Thyroid gland (tissue), 4 donors: ENCODE results near the gene COL21A1. TPM values are rescaled to one million over a fixed set of nuclear protein-coding genes. Genes with fewer than 3 reads are reported as not detected.

Source experiments
- DNase-seq, 2 donors: peaks; one replicate each; pipeline ENCODE4 v3.0.0-alpha.2; 2019
- H3K27ac ChIP-seq, 3 donors: fragments of 200-600 bp; sonication (generic); 1 replicate in 2 of 3; 2 replicates in 1 of 3; pipeline ENCODE4 v1.5.1; 2016 to 2019; ENCODE audit warnings: mild to moderate bottlenecking in 1 of 3, moderate library complexity in 1 of 3
- H3K27me3 ChIP-seq: fragments of 200-600 bp; sonication (generic); one replicate; pipeline ENCODE4 v1.5.1; 2019
- H3K36me3 ChIP-seq, 2 donors: fragments of 200-600 bp; sonication (generic); one replicate each; pipeline ENCODE4 v1.5.1; 2016 to 2019
- H3K4me1 ChIP-seq, 2 donors: fragments of 200-600 bp; sonication (generic); one replicate each; pipeline ENCODE4 v1.5.1; 2017 to 2019
- H3K4me3 ChIP-seq, 3 donors: fragments of 200-600 bp; sonication (generic); replicated peaks in 1 of 3; 1 replicate in 2 of 3; 2 replicates in 1 of 3; pipeline ENCODE4 v1.5.1; 2016; ENCODE audit warnings: mild to moderate bottlenecking in 1 of 3
- H3K9me3 ChIP-seq: fragments of 200-600 bp; sonication (generic); one replicate; pipeline ENCODE4 v1.5.1; 2017
- CTCF ChIP-seq, 6 experiments: fragments of 200-600 bp in 3 of 6; fragments of 450-650 bp in 3 of 6; sonication (generic) in 3 of 6; IDR thresholded peaks; one replicate each; pipeline ENCODE4 v1.5.1; 2016 to 2019; ENCODE audit warnings: antibody characterized with exemption in 6 of 6, mild to moderate bottlenecking in 2 of 6, inconsistent platforms in 1 of 6, moderate library complexity in 1 of 6
- POLR2A ChIP-seq, 2 donors: fragments of 450-650 bp; IDR thresholded peaks; one replicate each; pipeline ENCODE4 v1.6.1; 2017; ENCODE audit warnings: antibody characterized with exemption in 2 of 2, mild to moderate bottlenecking in 2 of 2, moderate library complexity in 1 of 2
- WGBS, 2 donors: methylation state at CpG; one replicate each; pipeline ENCODE4 v1.1.5; 2017; 5-methylcytosine and 5-hydroxymethylcytosine counted together
- intact Hi-C: fragments of 100-400 bp; cut with DNase I; formaldehyde crosslinking; loops from one replicate; pipeline ENCODE4 v1.15.1; 2023
- total RNA-seq, 4 donors: library from RNA; depleted of rRNA; stranded (reverse); fragments of >200 nt; gene quantifications; one replicate each; pipeline ENCODE4 v1.2.3, GENCODE V29; 2016

Gene COL21A1
- total RNA-seq, 4 donors from 2014 or later: 1.6 to 8.8 (median 3.0) TPM

- Histone ChIP-seq H3K9me3 (no peaks in the 10 kb centered on the region), H3K36me3 (no peaks in the 10 kb centered on the region), H3K27ac (no peak overlapping the region), H3K27me3 (no peaks in the 10 kb centered on the region), H3K4me3 (no peak overlapping the region), H3K4me1 (no peaks in the 10 kb centered on the region)
- no peak for TF ChIP-seq POLR2A (IDR thresholded peaks at IDR 0.05)
- no peak for TF ChIP-seq CTCF (IDR thresholded peaks at IDR 0.05)
- WGBS, 2 donors: 90 to 98% methylated on average over 5 of the region's 5 CpGs
- intact Hi-C loops: no loop called here
- no peak for DNase-seq
Measured at GRCh38 chr6:56193846-56194245, 53.5 kb downstream of the COL21A1 start.

- Histone ChIP-seq H3K36me3 (no peaks in the 10 kb centered on the region), H3K27me3 (no peaks in the 10 kb centered on the region), H3K9me3 (no peaks in the 10 kb centered on the region), H3K4me3 (no peak overlapping the region), H3K27ac (no peak overlapping the region), H3K4me1 (no peaks in the 10 kb centered on the region)
- no peak for DNase-seq
- intact Hi-C loops: no loop called here
- TF ChIP-seq POLR2A (IDR thresholded peaks at IDR 0.05): no peak
- no peak for TF ChIP-seq CTCF (IDR thresholded peaks at IDR 0.05)
- WGBS, 2 donors: 54 to 84% methylated on average over 2 to 9 of the region's 9 CpGs
Measured at GRCh38 chr6:56188429-56188828, 59.0 kb downstream of the COL21A1 start.

- Histone ChIP-seq H3K27me3 (no peaks in the 10 kb centered on the region), H3K36me3 (no peaks in the 10 kb centered on the region), H3K27ac (no peak overlapping the region), H3K4me3 (no peak overlapping the region), H3K4me1 (no peaks in the 10 kb centered on the region), H3K9me3 (no peaks in the 10 kb centered on the region)
- intact Hi-C loops: no loop called here
- TF ChIP-seq CTCF (IDR thresholded peaks at IDR 0.05) (no peak), POLR2A (IDR thresholded peaks at IDR 0.05) (no peak)
- no peak for DNase-seq
Measured at GRCh38 chr6:56187686-56188085, 59.7 kb downstream of the COL21A1 start.

GRCh38 chr6:56176741-56177140 is 70.6 kb downstream of the COL21A1 start:
- no peak overlapping the region for H3K27ac ChIP-seq
- no peaks in the 10 kb centered on the region for H3K4me1 ChIP-seq
- no peaks in the 10 kb centered on the region for H3K9me3 ChIP-seq
- no peak for DNase-seq
- TF ChIP-seq POLR2A (IDR thresholded peaks at IDR 0.05) (no peak), CTCF (IDR thresholded peaks at IDR 0.05) (no peak)
- H3K36me3 ChIP-seq: no peaks in the 10 kb centered on the region
- intact Hi-C loops: no loop called here
- H3K4me3 ChIP-seq: no peak overlapping the region
- no peaks in the 10 kb centered on the region for H3K27me3 ChIP-seq

GRCh38 chr6:56173228-56173627 is 74.2 kb downstream of the COL21A1 start:
- intact Hi-C loops: no loop called here
- H3K4me3 ChIP-seq: no peak overlapping the region
- no peaks in the 10 kb centered on the region for H3K4me1 ChIP-seq
- H3K27me3 ChIP-seq: no peaks in the 10 kb centered on the region
- DNase-seq: no peak
- WGBS, 2 donors: 90 to 100% methylated on average over 1 of the region's 1 CpG
- no peaks in the 10 kb centered on the region for H3K9me3 ChIP-seq
- no peak overlapping the region for H3K27ac ChIP-seq
- TF ChIP-seq POLR2A (IDR thresholded peaks at IDR 0.05): no peak
- no peaks in the 10 kb centered on the region for H3K36me3 ChIP-seq

GRCh38 chr6:56172144-56172543 is 75.2 kb downstream of the COL21A1 start:
- 86 to 90% methylated on average over 2 of the region's 2 CpGs for WGBS, 2 donors
- intact Hi-C loops: no loop called here

More at GRCh38 chr6:56172144-56172543, 75.2 kb downstream of the COL21A1 start:
- Histone ChIP-seq H3K27ac (no peak overlapping the region), H3K27me3 (no peaks in the 10 kb centered on the region), H3K36me3 (no peaks in the 10 kb centered on the region), H3K4me1 (no peaks in the 10 kb centered on the region), H3K4me3 (no peak overlapping the region), H3K9me3 (no peaks in the 10 kb centered on the region)
- TF ChIP-seq POLR2A (IDR thresholded peaks at IDR 0.05) (no peak), CTCF (IDR thresholded peaks at IDR 0.05) (no peak)
- no peak for DNase-seq
